ENCODE data around the gene KCNH1.

The KCNH1 gene

DNA sequence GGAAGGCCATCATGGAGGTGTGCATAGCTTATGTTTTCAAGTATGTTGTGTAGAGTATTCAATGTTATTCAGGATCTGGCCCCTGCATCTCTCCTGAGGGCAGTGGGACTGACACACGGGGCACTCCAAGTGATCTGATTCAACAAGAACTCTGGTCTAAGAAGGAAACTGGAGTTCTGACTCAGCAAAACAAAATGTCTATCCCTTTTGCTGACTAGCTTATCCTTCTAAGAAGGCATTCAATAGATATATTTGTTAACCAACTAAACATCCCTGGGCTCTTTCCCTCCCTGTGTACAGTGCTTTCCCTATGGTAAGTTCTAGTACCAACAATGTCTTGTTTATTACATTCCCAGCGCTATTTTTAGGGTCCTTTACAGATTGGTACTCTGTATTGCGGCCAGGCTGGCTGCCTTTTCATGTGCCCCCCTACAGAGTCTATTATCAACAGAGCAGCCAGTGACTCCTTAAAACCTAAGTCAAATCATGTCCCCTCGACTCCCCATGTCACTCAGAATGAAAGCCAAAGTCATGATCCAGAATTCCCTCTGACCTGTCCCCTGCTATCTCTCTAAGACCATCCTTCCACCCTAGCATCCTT, 304.9 kb downstream of the KCNH1 start:
- no peaks in the 10 kb centered on the region for H3K9me3 ChIP-seq
- H3K36me3 ChIP-seq (replicated peaks) = no peaks in the 10 kb centered on the region
- no peak for DNase-seq (ENCODE audit: low spot score in 2 of 2)
- in situ Hi-C loops (cut with MboI; ENCODE audit: low sequenced_read_pairs) = no loop called here
- H3K4me3 ChIP-seq = no peak overlapping the region
- H3K27me3 ChIP-seq (ENCODE audit: low read depth) = no peaks in the 10 kb centered on the region
- H3K4me1 ChIP-seq = no peaks in the 10 kb centered on the region

- H3K36me3 ChIP-seq (replicated peaks) = no peaks in the 10 kb centered on the region
- H3K4me1 ChIP-seq = no peaks in the 10 kb centered on the region
- no peaks in the 10 kb centered on the region for H3K9me3 ChIP-seq
- no peaks in the 10 kb centered on the region for H3K27me3 ChIP-seq (ENCODE audit: low read depth)
- in situ Hi-C loops (cut with MboI; ENCODE audit: low sequenced_read_pairs) = no loop called here
- H3K4me3 ChIP-seq = no peak overlapping the region
- DNase-seq (ENCODE audit: low spot score in 2 of 2) = no peak
Measured at GRCh38 chr1:210827481-210827880, 306.5 kb downstream of the KCNH1 start.

DNA sequence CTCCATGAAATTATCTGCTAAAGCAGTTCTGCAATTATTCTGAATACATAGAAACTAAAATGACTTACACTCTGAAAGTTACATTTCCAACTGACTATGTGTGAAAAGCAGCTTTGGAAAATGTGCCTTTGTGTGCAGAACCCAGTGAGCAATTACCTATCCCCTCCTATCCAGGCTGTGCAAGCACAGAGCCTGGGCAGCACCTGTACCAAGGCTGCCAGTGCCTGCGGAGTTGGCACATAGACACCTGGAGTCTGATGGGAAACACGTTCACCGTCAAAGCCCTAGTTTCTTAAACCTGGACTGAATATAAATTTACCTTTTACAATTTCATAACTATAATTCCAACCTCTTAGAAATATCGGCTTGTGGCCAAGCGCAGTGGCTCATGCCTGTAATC, 307.3 kb downstream of the KCNH1 start:
- Histone ChIP-seq H3K4me1 (no peaks in the 10 kb centered on the region), H3K9me3 (no peaks in the 10 kb centered on the region), H3K4me3 (no peak overlapping the region), H3K36me3 (replicated peaks) (no peaks in the 10 kb centered on the region), H3K27me3 (ENCODE audit: low read depth) (no peaks in the 10 kb centered on the region)
- in situ Hi-C loops (cut with MboI; ENCODE audit: low sequenced_read_pairs) = no loop called here
- DNase-seq (ENCODE audit: low spot score in 2 of 2) = no peak

- H3K27me3 ChIP-seq (ENCODE audit: low read depth) = no peaks in the 10 kb centered on the region
- no peaks in the 10 kb centered on the region for H3K4me1 ChIP-seq
- no peaks in the 10 kb centered on the region for H3K9me3 ChIP-seq
- in situ Hi-C loops (cut with MboI; ENCODE audit: low sequenced_read_pairs) = no loop called here
- H3K4me3 ChIP-seq = no peak overlapping the region
- DNase-seq (ENCODE audit: low spot score in 2 of 2) = no peak
- no peaks in the 10 kb centered on the region for H3K36me3 ChIP-seq (replicated peaks)
Measured at GRCh38 chr1:210822932-210823331, 311.0 kb downstream of the KCNH1 start.

DNA sequence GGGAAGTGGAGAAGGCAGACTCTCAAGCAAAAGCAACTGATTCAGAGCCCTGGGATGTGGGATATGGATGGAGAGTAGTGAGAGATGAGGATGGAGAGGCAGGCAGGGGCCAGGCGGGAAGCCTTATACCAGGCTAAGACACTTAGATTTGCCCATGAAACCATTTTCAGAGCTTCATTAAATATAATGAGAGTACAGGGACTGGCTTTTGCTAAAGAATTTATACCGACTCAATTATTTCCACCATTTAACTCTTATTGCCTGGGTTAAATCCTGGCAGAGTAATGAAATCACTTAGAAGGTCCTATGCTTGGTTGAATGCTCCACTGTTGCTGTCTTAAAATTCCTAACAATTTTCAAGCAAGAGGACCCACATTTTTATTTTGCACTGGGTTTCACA, 311.7 kb downstream of the KCNH1 start:
- Histone ChIP-seq H3K4me3 (no peak overlapping the region), H3K9me3 (no peaks in the 10 kb centered on the region), H3K36me3 (replicated peaks) (no peaks in the 10 kb centered on the region), H3K27me3 (ENCODE audit: low read depth) (no peaks in the 10 kb centered on the region), H3K4me1 (no peaks in the 10 kb centered on the region)
- no peak for DNase-seq (ENCODE audit: low spot score in 2 of 2)
- in situ Hi-C loops (cut with MboI; ENCODE audit: low sequenced_read_pairs) = no loop called here

GRCh38 chr1:210821615-210822014, 312.3 kb downstream of the KCNH1 start:
- in situ Hi-C loops (cut with MboI; ENCODE audit: low sequenced_read_pairs) = no loop called here
- DNase-seq (ENCODE audit: low spot score in 2 of 2) = no peak
- Histone ChIP-seq H3K36me3 (replicated peaks) (no peaks in the 10 kb centered on the region), H3K27me3 (ENCODE audit: low read depth) (no peaks in the 10 kb centered on the region), H3K4me3 (no peak overlapping the region), H3K9me3 (no peaks in the 10 kb centered on the region), H3K4me1 (no peaks in the 10 kb centered on the region)

DNA sequence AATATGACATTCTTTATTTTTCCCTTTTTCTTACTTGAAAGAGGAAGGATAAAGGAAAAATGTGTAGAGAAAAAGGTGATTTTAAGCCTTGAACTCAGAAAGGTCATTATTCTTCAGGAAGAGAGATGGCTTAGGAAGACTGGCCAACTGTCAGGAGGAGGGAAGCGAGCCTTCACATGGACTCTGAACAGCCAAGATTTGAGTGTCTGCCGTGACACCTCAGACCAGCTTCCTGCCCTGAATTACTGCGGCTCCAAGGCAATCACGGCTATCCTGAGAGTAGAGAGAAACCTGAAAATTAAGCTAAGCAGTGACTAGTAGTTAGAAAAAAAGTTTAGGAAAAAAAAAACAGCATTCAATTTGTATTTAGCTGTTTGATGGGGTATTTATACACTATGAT, 314.7 kb downstream of the KCNH1 start:
- H3K27me3 ChIP-seq (ENCODE audit: low read depth) = no peaks in the 10 kb centered on the region
- H3K4me1 ChIP-seq = no peaks in the 10 kb centered on the region
- no peaks in the 10 kb centered on the region for H3K36me3 ChIP-seq (replicated peaks)
- in situ Hi-C loops (cut with MboI; ENCODE audit: low sequenced_read_pairs) = no loop called here
- no peaks in the 10 kb centered on the region for H3K9me3 ChIP-seq
- no peak overlapping the region for H3K4me3 ChIP-seq
- DNase-seq (ENCODE audit: low spot score in 2 of 2) = no peak

- Histone ChIP-seq H3K4me1 (no peaks in the 10 kb centered on the region), H3K36me3 (replicated peaks) (no peaks in the 10 kb centered on the region), H3K9me3 (no peaks in the 10 kb centered on the region), H3K4me3 (no peak overlapping the region), H3K27me3 (ENCODE audit: low read depth) (no peaks in the 10 kb centered on the region)
- no peak for DNase-seq (ENCODE audit: low spot score in 2 of 2)
- in situ Hi-C loops (cut with MboI; ENCODE audit: low sequenced_read_pairs) = no loop called here
Measured at GRCh38 chr1:210817385-210818275, 316.3 kb downstream of the KCNH1 start.

DNA sequence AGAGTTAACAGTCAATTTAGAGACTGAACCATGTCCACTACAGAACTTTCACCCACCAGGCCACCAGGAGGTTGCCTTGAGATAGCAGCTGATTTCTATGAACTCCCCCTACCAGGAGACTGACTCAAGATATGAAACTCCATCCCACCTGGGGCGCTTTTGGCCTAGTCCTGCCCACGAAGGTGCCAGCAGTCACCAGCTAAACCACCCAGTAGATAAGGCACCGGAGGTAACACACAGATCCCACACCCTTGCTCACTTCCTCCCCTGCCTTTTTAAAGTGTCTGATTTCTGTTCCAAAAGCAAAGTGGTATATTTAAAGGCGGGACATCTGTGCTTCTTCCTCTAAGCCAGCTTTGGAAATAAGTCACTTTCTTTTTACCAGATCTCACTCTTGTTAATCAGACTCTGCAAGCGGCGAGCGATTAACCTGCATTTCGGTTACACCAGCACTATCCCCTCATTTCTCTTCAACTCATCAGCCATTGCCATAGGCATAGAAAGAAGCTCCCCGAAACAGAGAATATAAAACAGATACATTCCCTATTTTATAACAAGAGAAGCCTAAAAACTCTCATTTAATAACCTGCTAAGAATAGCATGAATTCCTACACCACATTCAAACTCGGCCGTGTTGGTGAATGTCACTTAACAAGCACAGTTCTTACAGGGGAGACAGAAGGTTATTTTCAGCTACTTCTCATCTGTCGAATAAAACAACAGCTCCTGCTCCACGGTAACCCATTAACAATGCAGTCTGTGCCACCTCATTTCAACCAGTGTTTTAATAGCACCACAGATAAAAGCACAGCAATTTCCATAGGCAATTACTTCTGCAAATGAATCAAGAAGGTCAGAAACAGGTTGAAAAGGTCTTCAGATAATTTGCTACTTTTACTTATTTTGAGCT, 318.1 kb downstream of the KCNH1 start:
- H3K4me3 ChIP-seq = no peak overlapping the region
- in situ Hi-C loops (cut with MboI; ENCODE audit: low sequenced_read_pairs) = no loop called here
- H3K4me1 ChIP-seq = no peaks in the 10 kb centered on the region
- no peaks in the 10 kb centered on the region for H3K36me3 ChIP-seq (replicated peaks)
- no peaks in the 10 kb centered on the region for H3K27me3 ChIP-seq (ENCODE audit: low read depth)
- H3K9me3 ChIP-seq = no peaks in the 10 kb centered on the region
- DNase-seq (ENCODE audit: low spot score in 2 of 2) = no peak

GRCh38 chr1:210814382-210815123, 319.4 kb downstream of the KCNH1 start:
- peak in 1 of 2 experiments; percentile 8 for DNase-seq (ENCODE audit: low spot score in 2 of 2)
- Histone ChIP-seq H3K27me3 (ENCODE audit: low read depth) (no peaks in the 10 kb centered on the region), H3K9me3 (no peaks in the 10 kb centered on the region), H3K36me3 (replicated peaks) (no peaks in the 10 kb centered on the region), H3K4me3 (no peak overlapping the region), H3K4me1 (no peaks in the 10 kb centered on the region)
- in situ Hi-C loops (cut with MboI; ENCODE audit: low sequenced_read_pairs) = no loop called here

DNA sequence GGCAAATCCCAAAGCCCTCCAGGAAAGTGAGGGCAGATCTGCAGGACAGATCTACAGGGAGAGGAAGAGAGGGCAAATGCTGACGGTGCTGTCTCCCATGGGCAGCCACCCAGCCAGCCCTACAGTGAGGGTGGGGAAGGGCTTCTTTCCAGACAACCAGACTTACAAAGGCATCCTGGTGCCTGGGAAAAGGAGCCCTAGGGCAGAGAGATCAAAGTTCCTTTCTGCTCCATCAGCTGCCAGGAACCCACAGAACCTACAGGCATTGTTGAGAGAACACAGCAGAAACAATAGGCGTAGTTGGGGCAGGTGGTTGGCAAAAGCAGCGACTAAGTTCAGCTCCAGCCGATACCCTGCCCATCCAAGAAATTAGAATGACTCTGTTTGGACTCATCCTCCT, 332.4 kb downstream of the KCNH1 start:
- no peak for DNase-seq (ENCODE audit: low spot score in 2 of 2)
- no peaks in the 10 kb centered on the region for H3K9me3 ChIP-seq
- H3K36me3 ChIP-seq (replicated peaks) = no peaks in the 10 kb centered on the region
- no peaks in the 10 kb centered on the region for H3K4me1 ChIP-seq
- no peak overlapping the region for H3K4me3 ChIP-seq
- H3K27me3 ChIP-seq (ENCODE audit: low read depth) = no peaks in the 10 kb centered on the region
- in situ Hi-C loops (cut with MboI; ENCODE audit: low sequenced_read_pairs) = no loop called here

DNA sequence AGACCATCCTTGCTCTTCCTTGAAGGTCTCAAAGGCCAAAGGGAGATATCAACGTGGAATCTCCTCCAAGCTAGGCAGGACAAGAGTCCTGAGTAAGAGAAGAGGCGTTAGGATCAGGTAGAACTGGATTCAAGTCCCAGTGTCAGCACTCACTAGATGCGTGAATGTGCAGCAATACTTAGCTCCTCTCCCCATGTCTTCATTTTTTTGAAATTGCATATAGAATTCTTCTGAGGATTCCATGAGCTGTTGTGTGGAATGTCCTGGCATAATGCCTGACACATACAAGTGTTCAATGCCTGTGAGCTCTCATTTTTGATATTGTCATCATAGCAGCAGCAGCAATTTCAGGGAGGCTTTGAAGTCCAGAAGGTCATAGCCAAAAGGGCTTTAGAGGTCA, 333.2 kb downstream of the KCNH1 start:
- H3K4me3 ChIP-seq = no peak overlapping the region
- H3K9me3 ChIP-seq = no peaks in the 10 kb centered on the region
- no peaks in the 10 kb centered on the region for H3K36me3 ChIP-seq (replicated peaks)
- H3K27me3 ChIP-seq (ENCODE audit: low read depth) = no peaks in the 10 kb centered on the region
- DNase-seq (ENCODE audit: low spot score in 2 of 2) = no peak
- in situ Hi-C loops (cut with MboI; ENCODE audit: low sequenced_read_pairs) = no loop called here
- no peaks in the 10 kb centered on the region for H3K4me1 ChIP-seq

GRCh38 chr1:210800301-210800700, 333.6 kb downstream of the KCNH1 start:
- Histone ChIP-seq H3K4me1 (no peaks in the 10 kb centered on the region), H3K4me3 (no peak overlapping the region), H3K27me3 (ENCODE audit: low read depth) (no peaks in the 10 kb centered on the region), H3K36me3 (replicated peaks) (no peaks in the 10 kb centered on the region), H3K9me3 (no peaks in the 10 kb centered on the region)
- no peak for DNase-seq (ENCODE audit: low spot score in 2 of 2)
- in situ Hi-C loops (cut with MboI; ENCODE audit: low sequenced_read_pairs) = no loop called here
